HTERT RPE-1 (cell line): ENCODE measurements around the gene SEC11A.

Experiments
- in situ Hi-C: fragments of 300-500 bp; cut with MboI; formaldehyde crosslinking; loops from 4 replicates; pipeline ENCODE4 v1.14.3; 2020; ENCODE audit warnings: low sequenced_read_pairs

The SEC11A gene

DNA sequence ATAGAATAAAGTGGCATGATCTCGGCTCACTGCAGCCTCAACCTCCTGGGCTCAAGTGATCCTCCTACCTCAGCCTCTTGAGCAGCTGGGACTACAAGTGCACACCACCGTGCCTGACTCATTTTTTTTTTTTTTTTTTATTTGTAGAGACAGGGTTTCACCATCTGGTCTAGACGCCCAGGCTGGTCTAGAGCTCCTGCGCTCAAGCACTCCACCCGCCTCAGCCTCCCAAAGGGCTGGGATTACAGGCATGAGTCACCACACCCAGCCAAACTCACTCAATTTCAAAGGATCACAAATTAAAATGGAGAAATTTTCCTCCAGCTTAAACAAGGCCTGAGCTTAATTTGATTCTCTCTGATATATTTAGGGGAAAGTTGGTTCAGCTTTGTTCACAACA lies 30.6 kb downstream of the SEC11A start:
- in situ Hi-C loops: no loop called here

- in situ Hi-C loops: no loop called here
Measured at GRCh38 chr15:84684092-84684491, 31.8 kb downstream of the SEC11A start.

- in situ Hi-C loops: no loop called here
Measured at GRCh38 chr15:84681831-84682230, 34.1 kb downstream of the SEC11A start.

GRCh38 chr15:84671211-84671610 lies 44.7 kb downstream of the SEC11A start:
- in situ Hi-C loops: no loop called here

GRCh38 chr15:84669726-84670125 lies 46.2 kb downstream of the SEC11A start:
- in situ Hi-C loops: no loop called here

DNA sequence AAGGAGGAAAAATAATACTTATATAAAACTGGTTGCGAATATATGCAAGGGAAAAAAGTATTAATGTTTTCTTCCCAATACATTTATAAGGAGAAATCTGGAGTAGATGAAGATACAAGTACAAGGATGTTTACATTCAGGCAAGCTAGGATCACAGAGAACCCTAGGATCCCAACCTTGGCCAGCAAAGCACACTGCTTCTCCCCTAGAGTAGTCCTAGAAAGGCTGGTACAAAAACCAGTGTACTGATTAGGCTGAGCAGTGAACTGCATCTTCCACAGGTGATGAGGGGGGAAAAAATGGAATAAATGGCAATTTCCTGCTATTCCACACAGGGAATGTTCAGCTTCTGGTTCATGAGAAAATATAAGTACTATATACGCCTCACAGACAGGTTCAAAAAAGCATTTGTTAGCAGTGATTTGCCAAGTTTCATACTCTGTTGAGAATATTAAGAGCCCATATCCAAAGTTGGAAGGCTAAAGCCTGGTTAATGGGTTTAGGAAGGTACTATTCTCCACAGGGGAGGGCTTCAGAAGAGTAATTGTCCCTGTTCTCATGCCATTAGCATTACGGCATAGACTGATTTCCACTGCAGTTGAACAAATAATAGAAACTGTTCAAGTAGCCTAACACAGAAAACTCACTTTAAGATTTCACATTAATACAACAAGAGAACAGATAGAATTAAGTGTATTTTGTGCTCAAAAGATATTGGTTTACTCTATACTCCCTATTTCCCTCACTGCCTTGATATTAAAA lies 47.5 kb downstream of the SEC11A start:
- in situ Hi-C loops: no loop called here

GRCh38 chr15:84666373-84666772 lies 49.6 kb downstream of the SEC11A start:
- in situ Hi-C loops: no loop called here

- in situ Hi-C loops: no loop called here
Measured at GRCh38 chr15:84661001-84661400, 54.9 kb downstream of the SEC11A start.

DNA sequence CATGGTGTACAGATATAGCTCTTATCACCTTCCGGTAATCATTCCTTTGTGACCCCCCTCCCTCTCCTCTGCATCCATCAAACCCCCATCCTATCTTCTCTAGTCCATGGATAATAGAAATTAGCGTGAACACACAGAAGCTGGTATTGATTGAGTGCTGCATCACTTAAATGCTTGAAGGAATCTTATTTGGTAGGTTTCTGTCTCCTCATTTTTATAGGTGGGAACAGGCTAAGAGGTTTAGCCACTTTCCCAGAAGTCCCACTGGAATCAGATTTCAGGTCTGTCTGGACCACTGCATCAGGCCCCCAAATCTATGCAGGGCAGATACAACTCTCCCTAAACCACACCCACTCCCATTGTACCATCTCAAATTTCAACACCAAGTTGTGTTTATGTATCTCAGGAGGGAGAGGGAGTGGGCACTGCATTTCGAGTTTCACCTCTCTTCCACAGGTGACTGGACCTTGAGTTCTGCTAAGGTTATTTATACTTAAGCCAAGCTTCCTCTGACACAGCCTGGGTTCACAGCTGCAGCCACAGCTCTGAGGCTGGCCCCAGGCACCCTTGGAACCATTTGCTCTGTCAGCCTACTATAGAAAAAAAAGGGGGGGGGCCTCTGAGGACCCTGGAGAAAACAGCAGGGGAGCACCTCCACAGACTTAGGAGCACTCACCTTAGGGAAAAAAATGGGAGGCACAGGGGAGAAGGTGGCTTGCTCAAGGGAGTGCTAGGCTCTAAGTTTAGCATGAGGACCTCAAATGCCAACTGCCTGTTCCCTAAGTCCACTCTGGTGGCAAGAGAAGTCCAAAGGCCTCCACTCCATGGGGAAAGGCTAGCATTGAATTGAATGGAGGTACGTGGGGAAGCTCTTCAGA lies 55.8 kb downstream of the SEC11A start:
- in situ Hi-C loops: no loop called here

DNA sequence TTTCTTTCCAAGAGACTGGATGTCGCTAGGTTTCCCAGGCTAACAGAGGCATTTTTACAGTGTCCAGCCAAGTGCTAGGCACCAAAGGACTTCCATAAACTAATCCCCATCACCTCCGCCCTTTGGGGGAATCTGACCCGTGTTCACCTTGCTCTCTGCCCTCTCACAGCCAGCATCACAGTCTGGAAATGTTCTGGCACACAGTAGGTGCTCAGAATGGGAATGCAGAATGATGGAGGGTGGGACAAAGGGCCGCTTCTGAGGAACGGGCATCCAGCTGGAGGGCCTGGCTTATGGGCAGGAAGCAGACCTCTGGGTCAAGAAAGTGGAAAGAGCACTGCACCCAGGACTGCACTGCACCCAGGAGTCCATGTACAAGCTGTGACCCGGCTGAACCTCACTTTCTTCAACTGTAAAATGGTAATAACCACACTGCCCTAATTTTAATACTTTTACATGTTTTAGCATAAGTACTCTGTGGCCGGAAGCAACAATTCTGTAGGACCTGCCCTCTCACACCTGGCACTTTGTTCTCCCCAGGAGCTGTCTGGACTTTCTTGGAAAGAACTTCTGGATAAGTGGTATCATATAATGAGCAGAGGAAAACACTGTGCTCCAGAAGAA lies 57.0 kb downstream of the SEC11A start:
- in situ Hi-C loops: no loop called here

DNA sequence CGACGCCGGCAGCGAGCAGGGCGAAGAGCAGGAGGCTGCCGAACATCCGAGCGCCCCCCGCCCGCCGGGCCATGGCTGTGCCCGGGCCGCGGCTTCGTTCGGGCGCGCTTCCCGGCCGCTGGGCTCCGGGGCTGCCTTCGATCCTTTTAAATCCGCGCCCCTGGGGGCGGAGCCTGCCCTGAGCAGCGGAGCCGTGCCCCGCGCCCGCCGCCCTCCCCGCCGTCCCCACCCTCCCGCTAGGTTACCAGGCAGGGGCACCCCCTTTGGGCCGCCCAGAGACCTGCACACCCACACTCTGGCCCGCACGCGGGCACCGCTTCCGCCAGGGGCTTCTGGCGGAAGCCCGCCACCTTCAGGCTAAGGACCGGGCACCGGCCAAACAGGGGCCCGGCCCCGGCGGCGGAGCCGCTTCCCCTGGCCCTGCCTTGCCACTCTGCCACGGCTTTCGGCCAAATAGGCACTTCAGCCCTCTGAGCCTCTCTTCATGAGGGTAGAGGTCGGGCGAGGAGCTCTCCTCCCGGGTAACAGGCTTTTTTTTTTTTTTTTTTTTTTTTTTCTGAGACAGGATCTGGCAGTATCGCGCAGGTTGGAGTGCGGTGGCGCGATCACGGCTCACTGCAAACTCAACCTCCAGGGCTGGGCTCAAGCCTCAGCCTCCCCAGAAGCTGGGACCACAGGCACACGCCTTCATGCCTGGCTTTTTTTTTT lies 57.7 kb downstream of the SEC11A start, which contains the start of gene NMB:
Gene NMB, minus strand, starts transcription at position 120 of the 708 bp plus-strand sequence. Its CDS starts 47 bp downstream, at position 73.
- in situ Hi-C loops: no loop called here

DNA sequence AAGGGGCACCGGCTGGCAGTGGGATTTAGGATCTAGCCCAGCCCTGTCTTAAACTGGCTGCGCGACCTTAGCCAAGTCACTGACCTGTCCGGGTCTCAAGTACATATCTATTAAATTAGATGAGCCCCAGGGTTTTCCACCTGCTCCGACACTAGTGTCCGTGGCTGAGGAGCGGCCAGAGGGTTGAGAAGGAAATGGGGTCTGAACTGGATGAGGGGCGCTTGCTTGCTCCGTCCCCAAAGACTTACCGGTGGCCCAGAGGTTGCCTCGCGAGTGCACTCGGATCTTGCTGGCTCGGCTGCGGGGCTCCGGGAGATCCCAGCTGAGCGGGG lies 58.2 kb downstream of the SEC11A start:
- in situ Hi-C loops: no loop called here

DNA sequence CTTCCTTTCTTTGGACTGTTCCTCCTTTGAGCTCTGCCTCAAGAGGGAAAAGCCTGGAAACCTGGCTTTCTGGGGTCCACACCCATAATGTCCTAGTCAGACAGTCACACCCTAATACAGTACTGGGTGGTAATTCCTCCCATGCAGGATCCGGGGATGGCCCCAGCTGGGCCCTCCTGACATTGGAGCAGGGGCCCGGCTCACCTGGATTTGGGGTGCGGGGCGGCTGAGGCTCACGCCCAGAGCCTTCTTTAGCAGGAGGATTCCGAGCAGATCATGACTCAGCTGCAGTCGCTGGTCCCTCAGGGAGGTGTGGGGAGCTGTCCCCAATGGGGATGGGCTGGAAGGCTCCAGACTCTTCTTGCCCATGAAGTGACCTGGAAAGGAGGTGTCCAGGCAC lies 59.0 kb downstream of the SEC11A start:
- in situ Hi-C loops: no loop called here

DNA sequence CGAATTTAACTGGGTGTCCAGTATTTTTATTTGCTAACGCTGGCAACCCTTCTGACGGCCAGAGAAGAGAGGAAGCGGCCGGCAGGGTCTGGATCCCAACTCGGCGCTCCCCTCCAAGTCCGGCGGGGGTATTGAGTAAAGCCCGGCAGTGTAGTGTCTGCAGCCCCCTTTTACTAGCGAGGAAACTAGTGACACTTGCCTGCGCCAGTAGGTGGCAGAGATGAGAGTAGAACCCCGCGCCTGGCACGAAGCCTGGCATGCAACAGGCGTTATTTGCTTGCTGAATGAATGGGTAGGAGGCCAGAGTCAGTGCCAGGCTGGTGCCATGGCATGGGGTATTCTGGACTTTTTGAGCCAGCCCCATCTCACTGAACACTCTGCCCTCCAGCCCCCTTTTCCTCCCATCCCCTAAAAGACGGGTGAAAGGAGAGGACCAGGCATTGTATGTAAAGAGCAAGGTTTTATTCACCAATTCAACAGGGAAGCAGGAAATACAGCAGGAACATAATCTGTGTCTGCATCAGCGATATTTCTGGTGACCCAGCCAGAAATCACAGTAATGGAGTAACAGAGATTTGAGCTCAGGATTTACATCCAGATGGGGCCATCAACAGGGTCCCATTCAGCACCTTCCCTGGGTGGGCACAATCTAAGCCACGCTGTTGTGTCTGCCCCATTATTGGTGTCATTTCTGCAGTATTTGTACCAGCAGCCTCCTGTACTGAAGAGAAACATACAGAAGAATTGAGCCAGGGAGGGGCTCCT lies 61.1 kb downstream of the SEC11A start:
- in situ Hi-C loops: no loop called here

GRCh38 chr15:84653910-84654688 lies 61.8 kb downstream of the SEC11A start, which contains the start of gene WDR73:
Gene WDR73 (minus strand): TSS chr15:84654283. CDS start chr15:84654274, 9 bp downstream.
- in situ Hi-C loops: no loop called here

DNA sequence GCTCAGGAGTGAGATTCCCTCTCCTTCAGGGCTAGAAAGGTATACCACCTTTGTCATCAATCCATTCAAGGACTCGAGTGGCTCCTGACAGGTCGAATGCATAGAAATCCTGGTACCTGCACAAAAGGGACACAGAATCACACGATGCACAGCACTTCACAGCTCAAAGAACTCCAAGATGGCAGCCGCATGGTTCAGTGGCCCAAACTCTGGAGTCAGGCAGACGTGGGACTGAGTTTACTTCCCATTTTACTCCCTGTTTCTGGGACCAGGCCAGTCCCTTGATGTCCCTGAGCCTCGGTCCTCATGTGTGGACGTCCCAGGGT lies 62.4 kb downstream of the SEC11A start:
- in situ Hi-C loops: no loop called here

- in situ Hi-C loops: no loop called here
Measured at GRCh38 chr15:84649706-84650105, 66.2 kb downstream of the SEC11A start.

GRCh38 chr15:84648539-84648938 lies 67.4 kb downstream of the SEC11A start:
- in situ Hi-C loops: no loop called here

GRCh38 chr15:84647726-84648125 lies 68.2 kb downstream of the SEC11A start:
- in situ Hi-C loops: no loop called here

DNA sequence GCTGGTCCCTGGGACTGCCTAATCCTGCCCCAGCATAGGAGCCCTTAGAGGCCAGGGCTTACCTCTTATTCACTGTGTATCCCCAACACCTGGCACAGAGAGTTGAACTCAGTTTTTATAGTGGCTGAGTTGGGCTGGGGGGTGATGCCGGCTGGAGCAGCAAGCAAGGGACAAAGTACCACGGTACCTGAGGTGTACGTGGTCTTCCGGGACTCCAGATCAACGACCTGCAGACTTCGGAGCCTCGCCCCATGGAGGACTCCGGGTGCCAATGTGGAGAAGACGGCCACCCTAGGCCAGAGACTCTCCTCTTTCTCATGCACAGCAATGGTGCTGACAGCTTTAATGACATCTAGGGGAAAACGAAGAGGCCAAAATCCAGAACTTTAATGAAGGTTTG lies 69.9 kb downstream of the SEC11A start:
- in situ Hi-C loops: no loop called here
